Skeletal muscle tissue (tissue), 4 donors: ENCODE results near the gene STK32B. TPM values are rescaled to one million over a fixed set of nuclear protein-coding genes. Genes with fewer than 3 reads are reported as not detected.

Experiments
- H3K27ac ChIP-seq: one replicate; pipeline ENCODE4 v1.7.0; 2013; ENCODE audit warnings: mild to moderate bottlenecking, low read depth, low read length, inconsistent platforms
- H3K27me3 ChIP-seq, 3 donors: one replicate each; pipeline ENCODE4 v1.7.0; 2013; ENCODE audit warnings: low read length in 3 of 3; ENCODE audit not compliant: control insufficient read depth in 3 of 3, insufficient read depth in 3 of 3
- H3K36me3 ChIP-seq, 3 donors: one replicate each; pipeline ENCODE4 v1.7.0; 2013; ENCODE audit warnings: low read length in 3 of 3; ENCODE audit not compliant: control insufficient read depth in 3 of 3, insufficient read depth in 3 of 3
- H3K4me1 ChIP-seq, 3 donors: one replicate each; pipeline ENCODE4 v1.7.0; 2013; ENCODE audit warnings: low read length in 3 of 3, mild to moderate bottlenecking in 3 of 3; ENCODE audit not compliant: control insufficient read depth in 3 of 3, insufficient read depth in 3 of 3
- H3K4me3 ChIP-seq, 3 donors: one replicate each; pipeline ENCODE4 v1.7.0; 2013; ENCODE audit warnings: low read length in 3 of 3
- H3K9ac ChIP-seq, 3 donors: one replicate each; pipeline ENCODE4 v1.7.0; 2013; ENCODE audit warnings: low read length in 3 of 3, mild to moderate bottlenecking in 3 of 3, moderate library complexity in 2 of 3, low read depth in 1 of 3
- H3K9me3 ChIP-seq, 3 donors: one replicate each; pipeline ENCODE4 v1.7.0; 2013; ENCODE audit warnings: low read length in 3 of 3; ENCODE audit not compliant: control insufficient read depth in 3 of 3
- total RNA-seq: library from RNA; depleted of rRNA; stranded (reverse); fragments of >200 nt; gene quantifications from one replicate; pipeline ENCODE4 v1.2.3, GENCODE V29; 2014
- donor health status: Osteomylitis.

The STK32B gene
- total RNA-seq, 1 donor from 2014 or later: 5.7 TPM

DNA sequence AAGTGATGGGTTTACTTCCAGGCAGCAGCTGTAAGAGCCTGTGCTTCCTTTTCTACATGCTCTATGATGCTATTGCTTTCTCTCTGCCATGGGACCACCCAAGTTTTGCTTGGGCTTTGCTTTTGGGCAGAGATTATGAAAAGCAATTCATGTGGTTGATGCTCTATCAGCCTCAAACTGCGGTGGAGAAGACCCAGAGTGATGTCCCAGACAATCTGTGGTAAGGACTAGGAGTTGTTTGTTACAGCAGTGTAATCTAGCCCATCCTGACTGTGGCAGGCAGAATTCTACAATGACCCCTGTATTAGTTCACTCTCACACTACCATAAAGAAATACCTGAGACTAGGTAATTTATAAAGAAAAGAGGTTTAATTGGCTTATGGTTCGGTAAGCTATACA is 22.8 kb upstream of the STK32B start:
- no peak overlapping the region for H3K27ac ChIP-seq
- peaks cover 0 to 7% (median 2%) of the 10 kb centered on the region in 3 donors for H3K4me1 ChIP-seq
- H3K36me3 ChIP-seq: no peaks in the 10 kb centered on the region
- peaks cover 0 to under 1% (median 0%) of the 10 kb centered on the region in 3 donors for H3K9me3 ChIP-seq
- no peaks in the 10 kb centered on the region for H3K27me3 ChIP-seq
- H3K4me3 ChIP-seq: no peak overlapping the region
- H3K9ac ChIP-seq: no peak overlapping the region

DNA sequence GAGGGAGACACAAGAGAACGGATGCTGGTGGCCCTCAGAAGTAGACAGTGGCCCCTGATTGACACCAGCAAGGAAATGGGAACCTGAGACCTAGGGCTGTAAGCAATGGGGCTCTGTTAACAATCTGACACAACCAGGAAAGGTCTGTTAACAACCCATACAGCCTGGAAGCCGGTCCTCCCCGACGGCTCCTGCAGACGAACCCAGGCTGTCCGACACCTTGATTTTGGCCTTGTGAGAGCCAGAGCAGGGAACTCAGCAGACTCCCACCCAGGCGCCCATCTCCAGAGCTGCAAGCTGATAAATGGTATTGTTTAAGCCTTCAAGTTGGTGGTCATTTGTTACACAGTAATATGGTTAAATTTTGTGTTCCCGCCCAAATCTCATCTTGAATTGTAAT is 21.8 kb upstream of the STK32B start:
- Histone ChIP-seq H3K9me3 (no peaks in the 10 kb centered on the region), H3K27ac (no peak overlapping the region), H3K36me3 (no peaks in the 10 kb centered on the region), H3K4me1 (peaks cover 0 to 7% (median 2%) of the 10 kb centered on the region in 3 donors), H3K27me3 (no peaks in the 10 kb centered on the region), H3K4me3 (no peak overlapping the region), H3K9ac (no peak overlapping the region)

DNA sequence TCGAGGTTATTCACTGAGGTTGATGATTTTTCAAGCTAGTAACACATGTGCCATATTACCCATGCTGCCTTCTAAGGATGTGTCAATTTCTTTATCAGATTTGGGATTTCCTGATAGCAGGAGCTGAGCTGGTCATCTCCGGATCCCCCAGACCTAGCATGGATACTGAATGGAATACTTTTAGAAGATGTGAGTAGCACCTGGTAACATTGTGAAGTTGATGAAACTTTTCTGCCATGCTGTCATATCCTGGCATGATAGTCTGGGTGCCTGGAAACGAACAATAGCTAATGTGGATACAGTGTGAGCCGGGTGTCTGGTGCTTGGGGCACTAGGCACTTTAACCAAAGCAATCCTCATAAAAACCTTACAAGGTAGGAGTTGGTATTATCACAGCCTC is 21.1 kb upstream of the STK32B start:
- no peak overlapping the region for H3K27ac ChIP-seq
- H3K4me1 ChIP-seq: peaks cover 0 to 11% (median 2%) of the 10 kb centered on the region in 3 donors
- H3K9ac ChIP-seq: no peak overlapping the region
- H3K27me3 ChIP-seq: no peaks in the 10 kb centered on the region
- no peak overlapping the region for H3K4me3 ChIP-seq
- no peaks in the 10 kb centered on the region for H3K36me3 ChIP-seq
- no peaks in the 10 kb centered on the region for H3K9me3 ChIP-seq

DNA sequence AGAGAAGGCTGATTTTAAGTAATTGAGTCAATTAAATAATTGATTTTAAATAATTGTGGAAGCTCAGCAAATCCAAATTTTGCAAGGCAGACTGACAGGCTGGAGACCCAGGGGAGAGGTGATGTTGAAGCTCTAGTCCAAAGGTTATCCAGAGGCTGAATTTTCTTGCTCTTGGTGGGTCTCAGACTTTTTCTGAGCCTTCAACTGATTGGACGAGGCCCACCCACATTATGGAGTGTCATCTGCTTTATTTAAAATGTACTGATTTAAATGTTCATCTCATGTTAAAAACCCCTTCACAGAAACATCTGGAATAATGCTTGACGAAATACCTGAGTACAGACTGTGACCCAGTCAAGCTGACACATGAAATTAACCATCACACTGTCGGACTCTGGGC is 20.4 kb upstream of the STK32B start:
- no peak overlapping the region for H3K27ac ChIP-seq
- H3K9me3 ChIP-seq: no peaks in the 10 kb centered on the region
- H3K4me3 ChIP-seq: no peak overlapping the region
- no peaks in the 10 kb centered on the region for H3K27me3 ChIP-seq
- no peaks in the 10 kb centered on the region for H3K36me3 ChIP-seq
- H3K4me1 ChIP-seq: peaks cover 0 to 11% (median 2%) of the 10 kb centered on the region in 3 donors
- H3K9ac ChIP-seq: no peak overlapping the region

DNA sequence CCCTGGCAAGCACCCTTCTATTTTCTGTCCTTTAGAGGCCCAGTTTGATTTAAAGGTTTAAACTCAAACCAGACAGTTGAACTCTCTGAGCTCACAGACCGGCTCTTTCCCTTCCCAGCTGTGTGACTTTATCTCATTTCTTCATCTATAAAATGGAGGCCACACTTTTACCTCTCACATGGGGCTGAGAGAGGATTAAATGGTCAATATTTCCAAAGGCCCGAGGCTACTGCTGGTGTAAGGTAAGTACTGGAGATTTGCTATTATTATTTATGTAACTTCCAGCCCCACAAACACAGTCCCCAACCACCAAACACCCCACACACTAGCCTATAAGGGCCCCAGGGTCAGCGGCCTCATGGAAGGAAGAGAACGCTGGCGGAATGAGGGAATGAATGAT is 18.5 kb upstream of the STK32B start:
- Histone ChIP-seq H3K27ac (no peak overlapping the region), H3K36me3 (no peaks in the 10 kb centered on the region), H3K4me1 (peaks cover 2 to 11% (median 3%) of the 10 kb centered on the region in 3 donors), H3K9me3 (no peaks in the 10 kb centered on the region), H3K27me3 (no peaks in the 10 kb centered on the region), H3K4me3 (peak overlapping the region in 1 of 3 donors; percentile 5), H3K9ac (no peak overlapping the region)

DNA sequence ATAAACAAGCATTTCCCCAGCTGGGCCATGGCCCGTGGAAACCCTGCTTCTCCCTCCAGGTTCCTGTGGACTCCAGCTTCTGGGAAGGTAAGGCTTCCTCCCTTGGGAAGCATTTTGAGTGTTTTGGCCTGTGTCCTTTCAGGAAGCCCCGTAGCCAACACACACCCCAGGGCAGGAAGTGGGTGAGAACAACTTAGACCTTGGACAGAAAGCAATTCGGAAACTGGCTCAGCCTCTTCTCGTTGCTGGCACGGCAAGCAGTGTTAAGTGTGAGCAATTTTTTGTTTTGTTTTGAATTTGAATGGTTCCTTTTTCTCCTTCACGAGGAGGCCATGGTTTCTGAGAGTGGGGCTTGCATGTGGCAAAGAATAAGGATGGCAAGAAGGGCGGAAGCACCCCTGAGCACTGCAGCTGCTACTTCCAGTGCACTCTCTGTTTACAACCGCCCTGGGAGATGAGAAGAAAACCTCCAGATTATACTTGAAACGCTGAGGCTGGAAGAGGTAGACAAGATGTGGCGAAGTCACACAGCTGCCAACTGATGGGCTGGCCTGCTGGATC is 17.9 kb upstream of the STK32B start:
- Histone ChIP-seq H3K9me3 (no peaks in the 10 kb centered on the region), H3K4me3 (peak overlapping the region in 1 of 3 donors; percentile 5), H3K27ac (no peak overlapping the region), H3K27me3 (no peaks in the 10 kb centered on the region), H3K36me3 (no peaks in the 10 kb centered on the region), H3K9ac (no peak overlapping the region), H3K4me1 (peaks cover 2 to 11% (median 3%) of the 10 kb centered on the region in 3 donors)

DNA sequence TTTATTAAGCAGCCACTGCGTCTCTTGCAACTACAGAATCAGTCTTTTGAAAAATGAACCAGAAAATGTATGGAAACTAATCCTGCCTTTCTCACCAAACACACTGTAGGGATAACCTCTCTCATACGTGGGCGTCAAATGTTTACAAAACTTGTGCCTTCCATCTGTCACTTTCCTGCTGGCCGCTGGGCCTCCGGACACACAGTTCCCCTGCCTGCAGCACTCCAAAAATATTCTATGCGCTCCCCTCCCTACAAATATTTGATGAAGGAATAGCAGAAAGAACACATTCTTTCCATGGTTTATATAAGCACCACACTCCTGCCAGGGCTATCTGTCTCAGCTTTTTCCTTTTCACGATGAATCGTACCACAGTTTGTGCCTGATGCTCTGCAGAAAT is 17.1 kb upstream of the STK32B start:
- no peaks in the 10 kb centered on the region for H3K36me3 ChIP-seq
- H3K27me3 ChIP-seq: no peaks in the 10 kb centered on the region
- H3K4me3 ChIP-seq: no peak overlapping the region
- peaks cover 2 to 11% (median 3%) of the 10 kb centered on the region in 3 donors for H3K4me1 ChIP-seq
- H3K27ac ChIP-seq: no peak overlapping the region
- no peaks in the 10 kb centered on the region for H3K9me3 ChIP-seq
- no peak overlapping the region for H3K9ac ChIP-seq

DNA sequence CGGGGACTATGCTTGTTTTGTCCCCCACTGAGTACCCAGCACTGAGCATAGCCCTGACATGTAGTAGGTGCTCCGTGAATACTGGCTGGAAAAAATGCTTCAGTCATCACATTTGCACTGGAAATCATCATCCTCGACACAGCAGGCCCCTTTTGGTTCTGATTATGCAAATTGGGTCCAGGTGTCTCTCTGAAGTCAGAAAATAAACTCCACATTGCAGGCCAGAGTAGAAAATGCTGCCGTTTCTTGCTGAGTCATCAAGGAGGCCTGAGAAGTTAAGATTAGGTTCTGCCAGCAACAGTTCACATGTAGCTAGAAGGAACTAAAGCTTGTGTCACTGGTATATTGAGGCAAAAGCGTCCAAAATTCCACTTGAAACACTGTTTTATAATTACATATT is 15.0 kb upstream of the STK32B start:
- Histone ChIP-seq H3K9ac (no peak overlapping the region), H3K4me3 (no peak overlapping the region), H3K27ac (no peak overlapping the region), H3K4me1 (peaks cover 2 to 11% (median 3%) of the 10 kb centered on the region in 3 donors), H3K27me3 (no peaks in the 10 kb centered on the region), H3K9me3 (no peaks in the 10 kb centered on the region), H3K36me3 (no peaks in the 10 kb centered on the region)

DNA sequence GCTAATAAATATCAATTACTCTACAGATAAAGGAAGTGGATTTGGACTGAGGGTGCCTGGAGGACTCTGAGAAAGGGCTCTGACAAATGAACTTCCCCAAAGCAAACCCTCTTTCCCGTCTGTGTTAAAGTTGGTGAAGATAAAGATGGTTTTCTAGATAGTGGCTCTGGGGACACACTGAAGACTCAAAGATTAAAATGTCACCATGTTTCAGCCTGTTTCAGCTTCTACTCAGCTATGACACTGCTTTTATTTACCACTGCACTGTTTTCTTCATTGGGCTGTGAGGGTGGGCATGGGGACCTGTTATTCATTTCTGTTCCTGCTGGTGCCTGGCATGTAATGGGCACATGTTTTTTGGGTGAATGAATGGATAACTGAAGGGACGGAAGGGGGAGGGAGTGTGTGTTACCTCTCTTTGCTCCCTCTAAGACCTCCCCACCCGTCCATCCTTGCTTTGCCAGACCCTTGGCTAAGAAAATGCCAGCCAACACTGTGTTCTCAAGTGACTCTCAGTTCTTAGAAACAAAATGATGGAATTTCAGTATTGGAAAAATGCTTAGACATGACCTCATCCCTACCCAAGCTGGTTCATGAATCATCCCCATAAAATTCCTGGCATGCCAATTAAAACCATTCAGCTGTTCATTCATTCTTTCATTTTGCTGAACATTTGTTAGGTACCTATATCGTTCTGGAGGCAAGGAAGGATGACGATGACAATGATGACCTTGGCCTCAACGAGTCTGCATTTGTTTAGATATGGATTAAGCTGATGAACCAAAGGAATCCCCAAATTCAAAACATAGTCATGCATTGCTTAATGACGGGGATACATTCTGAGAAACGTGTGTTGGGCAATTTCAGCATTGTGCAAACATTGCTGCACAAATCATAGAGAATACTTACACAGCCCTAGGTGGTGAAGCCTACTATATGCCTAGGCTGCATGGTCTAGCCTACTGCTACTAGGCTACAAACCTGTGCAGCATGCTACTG is 13.4 kb upstream of the STK32B start:
- no peaks in the 10 kb centered on the region for H3K36me3 ChIP-seq
- H3K9ac ChIP-seq: no peak overlapping the region
- H3K4me1 ChIP-seq: peaks cover 2 to 8% (median 3%) of the 10 kb centered on the region in 3 donors
- H3K27ac ChIP-seq: no peak overlapping the region
- H3K27me3 ChIP-seq: no peaks in the 10 kb centered on the region
- no peak overlapping the region for H3K4me3 ChIP-seq
- no peaks in the 10 kb centered on the region for H3K9me3 ChIP-seq

DNA sequence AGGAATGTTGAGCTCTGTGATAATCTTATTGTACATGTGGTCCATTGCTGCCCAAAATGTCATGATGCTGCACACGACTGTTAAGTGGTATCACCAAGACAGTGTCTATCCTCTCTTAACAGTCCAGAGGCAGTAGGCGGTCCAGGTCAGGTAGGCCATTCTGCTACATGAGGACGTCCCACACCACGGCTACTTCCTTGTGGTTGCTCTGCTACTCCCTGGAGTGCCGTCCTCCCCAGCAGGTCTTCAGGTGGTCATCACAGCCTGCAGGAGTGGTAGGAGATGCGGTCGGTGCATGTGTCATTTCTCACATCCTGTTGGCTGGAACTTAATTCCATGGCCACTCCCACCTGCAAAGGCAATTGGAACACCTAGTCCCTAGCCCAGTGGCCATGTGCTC is 11.5 kb upstream of the STK32B start:
- Histone ChIP-seq H3K27me3 (no peaks in the 10 kb centered on the region), H3K4me1 (peaks cover 0 to 3% (median 3%) of the 10 kb centered on the region in 3 donors), H3K36me3 (no peaks in the 10 kb centered on the region), H3K27ac (no peak overlapping the region), H3K4me3 (no peak overlapping the region), H3K9ac (no peak overlapping the region), H3K9me3 (no peaks in the 10 kb centered on the region)
